ENCODE results near the gene SF3B6.

SF3B6 gene

GRCh38 chr2:24021122-24021998, 54.8 kb downstream of the SF3B6 start:
- no peak for DNase-seq

DNA sequence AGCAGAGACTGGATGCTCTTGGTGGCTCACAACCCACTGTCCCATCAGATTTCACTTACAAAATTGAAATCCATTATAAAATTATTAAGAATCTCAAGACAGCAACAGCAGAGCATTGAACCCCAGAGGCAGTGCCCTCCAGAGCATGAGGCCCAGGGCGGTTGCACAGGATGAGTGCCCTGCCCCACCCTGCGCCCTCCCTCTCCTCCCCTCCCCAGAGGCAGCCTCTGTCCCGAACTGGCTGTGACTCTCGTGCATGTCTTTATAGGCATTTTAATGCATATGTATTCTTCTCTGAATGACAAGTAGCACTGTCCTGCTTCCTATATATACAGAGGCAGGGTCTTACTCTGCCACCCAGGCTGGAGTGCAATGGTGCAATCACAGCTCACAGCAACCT, 55.9 kb downstream of the SF3B6 start:
- no peak for DNase-seq

GRCh38 chr2:24019729-24020128, 56.4 kb downstream of the SF3B6 start:
- DNase-seq = no peak

GRCh38 chr2:24018241-24018640, 57.9 kb downstream of the SF3B6 start:
- DNase-seq = no peak

DNA sequence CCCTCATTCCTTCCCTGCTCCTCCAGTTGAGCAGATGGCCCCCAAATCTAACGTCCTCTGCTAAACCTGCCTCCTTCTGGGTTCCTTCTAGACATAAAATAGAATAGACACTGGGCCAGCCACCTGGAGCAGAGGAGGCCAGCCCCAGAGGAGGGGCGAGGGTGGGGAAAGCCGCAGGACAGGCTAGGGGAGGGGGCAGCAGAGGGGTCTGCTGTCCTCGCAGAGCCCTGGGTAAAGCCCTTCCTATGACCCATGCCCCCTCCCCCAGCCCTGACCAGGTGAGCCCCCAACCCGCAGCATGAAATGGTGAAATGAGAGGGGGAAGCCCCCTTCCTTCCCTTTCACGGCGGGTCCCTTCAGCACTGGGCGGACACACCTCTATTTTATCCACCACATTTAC, 58.4 kb downstream of the SF3B6 start:
- DNase-seq = no peak

All from nucleus accumbens (tissue), 56 donors.